Neural cell (in vitro differentiated cells): ENCODE data around the gene RPS28. TPM values are rescaled to one million over a fixed set of nuclear protein-coding genes. Genes with fewer than 3 reads are reported as not detected.
"Not testable (repeated sequence)": the region's sequence is repeated elsewhere in the genome, so short reads cannot be mapped to it uniquely, and the experiment has no call there.

Source experiments
- H2AFZ ChIP-seq: fragments of 200-600, 300-800 bp; sonication (generic), shearing (Covaris generic); 2 replicates; pipeline ENCODE4 v1.6.0; 2014; ENCODE audit warnings: low read depth, mild to moderate bottlenecking, antibody characterized with exemption, low read length, moderate library complexity
- H3F3A ChIP-seq: fragments of 200-600 bp; shearing (Covaris generic); 2 replicates; pipeline ENCODE4 v1.6.1; 2016; ENCODE audit warnings: mild to moderate bottlenecking, moderate library complexity, mixed read lengths, antibody characterized with exemption, low read length; ENCODE audit not compliant: insufficient read depth, poor library complexity, severe bottlenecking
- H3K27ac ChIP-seq: fragments of 200-600, 300-800 bp; sonication (generic), shearing (Covaris generic); 2 replicates; pipeline ENCODE4 v1.5.1; 2014; ENCODE audit warnings: mild to moderate bottlenecking, low read length, moderate library complexity
- H3K27me3 ChIP-seq: fragments of 300-800, 200-600 bp; sonication (generic), shearing (Covaris generic); 2 replicates; pipeline ENCODE4 v1.6.0; 2014; ENCODE audit warnings: mild to moderate bottlenecking, low read depth, low read length, moderate library complexity; ENCODE audit not compliant: insufficient read depth
- H3K36me3 ChIP-seq: fragments of 300-800, 200-600 bp; sonication (generic), shearing (Covaris generic); 2 replicates; pipeline ENCODE4 v1.5.1; 2014; ENCODE audit warnings: mild to moderate bottlenecking, antibody characterized with exemption, low read length, moderate library complexity; ENCODE audit not compliant: insufficient read depth
- H3K4me2 ChIP-seq: fragments of 300-800, 200-600 bp; sonication (generic), shearing (Covaris generic); 2 replicates; pipeline ENCODE4 v1.6.0; 2014; ENCODE audit warnings: mild to moderate bottlenecking, low read length
- H3K4me3 ChIP-seq: fragments of 300-800, 200-600 bp; sonication (generic), shearing (Covaris generic); 2 replicates; pipeline ENCODE4 v1.5.1; 2014; ENCODE audit warnings: mild to moderate bottlenecking, low read length, moderate library complexity
- H3K79me2 ChIP-seq: fragments of 200-600 bp; shearing (Covaris generic); replicated peaks from 2 replicates; pipeline ENCODE4 v1.6.0; 2014; ENCODE audit warnings: mild to moderate bottlenecking, low read length, moderate library complexity; ENCODE audit not compliant: insufficient read depth
- H3K9ac ChIP-seq: fragments of 300-800, 200-600 bp; sonication (generic), shearing (Covaris generic); 2 replicates; pipeline ENCODE4 v1.6.1; 2016; ENCODE audit warnings: mild to moderate bottlenecking, low read length, mixed read lengths
- H3K9me2 ChIP-seq: fragments of 200-600 bp; shearing (Covaris generic); 2 replicates; pipeline ENCODE4 v1.6.1; 2016; ENCODE audit warnings: mild to moderate bottlenecking, low read length, mixed read lengths; ENCODE audit not compliant: insufficient read depth
- H3K9me3 ChIP-seq: fragments of 200-600, 300-800 bp; sonication (generic), shearing (Covaris generic); 2 replicates; pipeline ENCODE4 v1.6.1; 2016; ENCODE audit warnings: mild to moderate bottlenecking, mixed run types, low read length, moderate library complexity, mixed read lengths
- H4K20me1 ChIP-seq: fragments of 200-600 bp; shearing (Covaris generic); 2 replicates; pipeline ENCODE4 v1.6.1; 2016; ENCODE audit warnings: mild to moderate bottlenecking, mixed run types; ENCODE audit not compliant: insufficient read depth
- CTCF ChIP-seq: fragments of 450-650 bp; IDR thresholded peaks from 2 replicates; pipeline ENCODE4 v1.5.1; 2014; ENCODE audit warnings: antibody characterized with exemption, mild to moderate bottlenecking, moderate library complexity; ENCODE audit not compliant: poor library complexity, severe bottlenecking
- EP300 ChIP-seq: fragments of 450-650 bp; conservative IDR thresholded peaks from 2 replicates; pipeline ENCODE4 v1.6.1; 2014; ENCODE audit warnings: antibody characterized with exemption, mild to moderate bottlenecking, moderate library complexity; ENCODE audit not compliant: poor library complexity, severe bottlenecking
- EZH2 ChIP-seq: fragments of 200-600, 300-800 bp; shearing (Covaris generic), sonication (generic); IDR thresholded peaks from 2 replicates; pipeline ENCODE4 v1.6.1; 2014; ENCODE audit warnings: antibody characterized with exemption, low read length, borderline replicate concordance, mild to moderate bottlenecking; ENCODE audit not compliant: insufficient read depth, poor library complexity, severe bottlenecking
- MXI1 ChIP-seq: fragments of 450-650 bp; conservative IDR thresholded peaks from 2 replicates; pipeline ENCODE4 v1.6.1; 2014; ENCODE audit warnings: antibody characterized with exemption, mild to moderate bottlenecking; ENCODE audit not compliant: poor library complexity, severe bottlenecking
- POLR2AphosphoS5 ChIP-seq: IDR thresholded peaks from 2 replicates; pipeline ENCODE4 v1.6.1; 2012
- RAD21 ChIP-seq: fragments of 450-650 bp; conservative IDR thresholded peaks from 2 replicates; pipeline ENCODE4 v1.6.1; 2014; ENCODE audit warnings: antibody characterized with exemption, mild to moderate bottlenecking, moderate library complexity
- REST ChIP-seq: IDR thresholded peaks from 2 replicates; pipeline ENCODE4 v1.6.1; 2012; ENCODE audit warnings: borderline replicate concordance
- SMC3 ChIP-seq: fragments of 450-650 bp; conservative IDR thresholded peaks from 2 replicates; pipeline ENCODE4 v1.6.1; 2014; ENCODE audit warnings: antibody characterized with exemption, mild to moderate bottlenecking, moderate library complexity; ENCODE audit not compliant: poor library complexity
- TAF1 ChIP-seq: IDR thresholded peaks from 2 replicates; pipeline ENCODE4 v1.6.1; 2012; ENCODE audit warnings: low read depth
- polyA plus RNA-seq: library from polyadenylated mRNA; depleted of rRNA; stranded (reverse); fragments of >200 nt; gene quantifications from 2 replicates; pipeline ENCODE4 v1.2.3, GENCODE V29; 2014

The RPS28 gene
- polyA plus RNA-seq, 1 donor from 2014 or later, result 192 TPM

GRCh38 chr19:8316351-8317125 lies 4.8 kb upstream of the RPS28 start:
- Histone ChIP-seq H3K4me2 (no peak overlapping the region), H3K9me3 (no peaks in the 10 kb centered on the region)

GRCh38 chr19:8318835-8319234 lies 2.5 kb upstream of the RPS28 start:
- peaks cover 29% of the 10 kb centered on the region for H3K79me2 ChIP-seq
- not testable (repeated sequence) for H3K9me2 ChIP-seq, H3K4me3 ChIP-seq, H3K27me3 ChIP-seq, H4K20me1 ChIP-seq, H2AFZ ChIP-seq, H3K36me3 ChIP-seq, H3K27ac ChIP-seq, H3K4me2 ChIP-seq, H3F3A ChIP-seq, H3K9ac ChIP-seq, H3K9me3 ChIP-seq

More at GRCh38 chr19:8316351-8317125, 4.8 kb upstream of the RPS28 start:
- H3K9me2 ChIP-seq, result no peaks in the 10 kb centered on the region
- H3K36me3 ChIP-seq, result no peaks in the 10 kb centered on the region
- H2AFZ ChIP-seq, result no peak overlapping the region
- H3K9ac ChIP-seq, result no peak overlapping the region
- H3F3A ChIP-seq, result no peaks in the 10 kb centered on the region
- peaks cover 17% of the 10 kb centered on the region for H3K79me2 ChIP-seq
- H3K4me3 ChIP-seq, result no peak overlapping the region
- TF ChIP-seq EZH2 (no peak), MXI1 (no peak), SMC3 (no peak), EP300 (no peak), RAD21 (no peak), POLR2AphosphoS5 (no peak), TAF1 (no peak), CTCF (no peak), REST (no peak)
- H4K20me1 ChIP-seq, result no peaks in the 10 kb centered on the region
- no peaks in the 10 kb centered on the region for H3K27me3 ChIP-seq
- no peak overlapping the region for H3K27ac ChIP-seq
